Calu3 (cell line): ENCODE data around the gene TYR. TPM values are rescaled to one million over a fixed set of nuclear protein-coding genes. Genes with fewer than 3 reads are reported as not detected.

Experiments used
- total RNA-seq: library from RNA; stranded (reverse); gene quantifications from 2 replicates; pipeline ENCODE4 v1.2.3, GENCODE V29; 2022

The TYR gene
- total RNA-seq, 1 experiment from 2014 or later, result not detected

Other genes with a start within 250 kb of the TYR start
- 8.3 and 9.2 TPM in 2 replicates for gene GRM5, start 111.9 kb upstream of the TYR start, total RNA-seq